Measurements from ENCODE around the gene PTPRN2.

DNA sequence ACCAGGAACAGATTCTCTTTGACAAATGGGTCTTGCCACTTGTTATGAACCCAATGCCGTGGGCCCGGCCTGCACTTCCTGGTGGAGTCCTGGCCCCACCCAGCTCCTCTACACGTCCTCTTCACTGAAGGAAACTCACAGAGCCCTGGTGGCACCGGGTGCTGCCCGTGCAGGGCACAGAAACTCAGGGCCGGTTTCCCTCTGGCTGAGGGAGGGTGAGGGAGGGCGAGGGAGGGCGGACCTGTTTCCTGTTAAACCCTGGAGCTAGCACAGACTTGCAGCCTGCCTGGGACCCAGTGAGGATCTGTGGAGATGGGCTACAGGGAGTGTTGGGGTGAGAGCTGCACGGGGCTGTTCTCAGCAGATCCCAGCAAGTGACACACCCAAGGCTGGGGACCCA lies 596.3 kb downstream of the PTPRN2 start:
- TF ChIP-seq POLR2AphosphoS5 (IDR thresholded peaks at IDR 0.05; ENCODE audit: insufficient read depth, low read depth, low read length), result no peak
- TF ChIP-seq, protein P1, sequence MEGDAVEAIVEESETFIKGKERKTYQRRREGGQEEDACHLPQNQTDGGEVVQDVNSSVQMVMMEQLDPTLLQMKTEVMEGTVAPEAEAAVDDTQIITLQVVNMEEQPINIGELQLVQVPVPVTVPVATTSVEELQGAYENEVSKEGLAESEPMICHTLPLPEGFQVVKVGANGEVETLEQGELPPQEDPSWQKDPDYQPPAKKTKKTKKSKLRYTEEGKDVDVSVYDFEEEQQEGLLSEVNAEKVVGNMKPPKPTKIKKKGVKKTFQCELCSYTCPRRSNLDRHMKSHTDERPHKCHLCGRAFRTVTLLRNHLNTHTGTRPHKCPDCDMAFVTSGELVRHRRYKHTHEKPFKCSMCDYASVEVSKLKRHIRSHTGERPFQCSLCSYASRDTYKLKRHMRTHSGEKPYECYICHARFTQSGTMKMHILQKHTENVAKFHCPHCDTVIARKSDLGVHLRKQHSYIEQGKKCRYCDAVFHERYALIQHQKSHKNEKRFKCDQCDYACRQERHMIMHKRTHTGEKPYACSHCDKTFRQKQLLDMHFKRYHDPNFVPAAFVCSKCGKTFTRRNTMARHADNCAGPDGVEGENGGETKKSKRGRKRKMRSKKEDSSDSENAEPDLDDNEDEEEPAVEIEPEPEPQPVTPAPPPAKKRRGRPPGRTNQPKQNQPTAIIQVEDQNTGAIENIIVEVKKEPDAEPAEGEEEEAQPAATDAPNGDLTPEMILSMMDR (IDR thresholded peaks at IDR 0.05; ENCODE audit: extremely low read depth in 1 of 2, insufficient read depth in 1 of 2, low read depth in 1 of 2, low read length in 2 of 2), result no peak
- no peak for TF ChIP-seq POLR2A (IDR thresholded peaks at IDR 0.05; ENCODE audit: low read depth, low read length)
- TF ChIP-seq GATA2 (IDR thresholded peaks at IDR 0.05; ENCODE audit: insufficient read depth, insufficient read length, low read depth, low read length), result no peak
- TF ChIP-seq, protein P2, sequence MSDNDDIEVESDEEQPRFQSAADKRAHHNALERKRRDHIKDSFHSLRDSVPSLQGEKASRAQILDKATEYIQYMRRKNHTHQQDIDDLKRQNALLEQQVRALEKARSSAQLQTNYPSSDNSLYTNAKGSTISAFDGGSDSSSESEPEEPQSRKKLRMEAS (IDR thresholded peaks at IDR 0.05; ENCODE audit: insufficient read depth, insufficient read length), result no peak
- TF ChIP-seq FOS (IDR thresholded peaks at IDR 0.05; ENCODE audit: borderline replicate concordance, insufficient read depth, low read length), result no peak
- no peak for TF ChIP-seq EZH2 (IDR thresholded peaks at IDR 0.05; ENCODE audit: borderline replicate concordance, low read depth, low read length, severe bottlenecking)
- TF ChIP-seq MYC (IDR thresholded peaks at IDR 0.05; ENCODE audit: low read depth, low read length), result no peak

Data from endothelial cell of umbilical vein (primary cell).